ENCODE results near the gene SLIT3. TPM values are rescaled to one million over a fixed set of nuclear protein-coding genes. Genes with fewer than 3 reads are reported as not detected.

SLIT3 gene
- total RNA-seq, 4 donors from 2014 or later, result 6.8 to 23.1 (median 13.3) TPM

- no peak for DNase-seq
- Histone ChIP-seq H3K9me3 (no peaks in the 10 kb centered on the region), H3K36me3 (no peaks in the 10 kb centered on the region), H3K4me3 (no peak overlapping the region), H3K27ac (no peak overlapping the region), H3K4me1 (no peaks in the 10 kb centered on the region), H3K27me3 (no peaks in the 10 kb centered on the region)
- TF ChIP-seq POLR2A (IDR thresholded peaks at IDR 0.05), result no peak
- no peak for TF ChIP-seq CTCF (IDR thresholded peaks at IDR 0.05)
Measured at GRCh38 chr5:168878135-168878745, 422.7 kb downstream of the SLIT3 start.

- no peak overlapping the region for H3K27ac ChIP-seq
- no peaks in the 10 kb centered on the region for H3K4me1 ChIP-seq
- TF ChIP-seq POLR2A (IDR thresholded peaks at IDR 0.05) (no peak), CTCF (IDR thresholded peaks at IDR 0.05) (no peak)
- H3K4me3 ChIP-seq, result no peak overlapping the region
- no peaks in the 10 kb centered on the region for H3K27me3 ChIP-seq
- no peak for DNase-seq
- H3K36me3 ChIP-seq, result no peaks in the 10 kb centered on the region
- no peaks in the 10 kb centered on the region for H3K9me3 ChIP-seq
Measured at GRCh38 chr5:168877132-168877892, 423.6 kb downstream of the SLIT3 start.

GRCh38 chr5:168876419-168876818 is 424.5 kb downstream of the SLIT3 start:
- H3K36me3 ChIP-seq, result no peaks in the 10 kb centered on the region
- no peaks in the 10 kb centered on the region for H3K4me1 ChIP-seq
- TF ChIP-seq CTCF (IDR thresholded peaks at IDR 0.05) (no peak), POLR2A (IDR thresholded peaks at IDR 0.05) (no peak)
- no peaks in the 10 kb centered on the region for H3K9me3 ChIP-seq
- H3K27ac ChIP-seq, result no peak overlapping the region
- no peak for DNase-seq
- no peaks in the 10 kb centered on the region for H3K27me3 ChIP-seq
- H3K4me3 ChIP-seq, result no peak overlapping the region

- H3K27ac ChIP-seq, result no peak overlapping the region
- no peaks in the 10 kb centered on the region for H3K9me3 ChIP-seq
- H3K4me3 ChIP-seq, result no peak overlapping the region
- TF ChIP-seq CTCF (IDR thresholded peaks at IDR 0.05), result no peak
- TF ChIP-seq POLR2A (IDR thresholded peaks at IDR 0.05), result no peak
- H3K27me3 ChIP-seq, result no peaks in the 10 kb centered on the region
- no peak for DNase-seq
- no peaks in the 10 kb centered on the region for H3K4me1 ChIP-seq
- no peaks in the 10 kb centered on the region for H3K36me3 ChIP-seq
Measured at GRCh38 chr5:168875832-168876231, 425.1 kb downstream of the SLIT3 start.

GRCh38 chr5:168874713-168875380 is 426.1 kb downstream of the SLIT3 start:
- H3K4me3 ChIP-seq, result no peak overlapping the region
- TF ChIP-seq CTCF (IDR thresholded peaks at IDR 0.05) (peak in 2 of 6 experiments; percentile 8 to 25), POLR2A (IDR thresholded peaks at IDR 0.05) (no peak)
- H3K27ac ChIP-seq, result no peak overlapping the region
- no peaks in the 10 kb centered on the region for H3K9me3 ChIP-seq
- no peak for DNase-seq
- no peaks in the 10 kb centered on the region for H3K36me3 ChIP-seq
- H3K27me3 ChIP-seq, result no peaks in the 10 kb centered on the region
- no peaks in the 10 kb centered on the region for H3K4me1 ChIP-seq

Data from Peyer's patch (tissue), 4 donors.